Naive thymus-derived CD4-positive, alpha-beta T cell (primary cell): Measurements from ENCODE around the gene CPEB3. TPM values are rescaled to one million over a fixed set of nuclear protein-coding genes. Genes with fewer than 3 reads are reported as not detected.
"Not testable (repeated sequence)": the region's sequence is repeated elsewhere in the genome, so short reads cannot be mapped to it uniquely, and the experiment has no call there.

Experiments
- ATAC-seq: fragments of 150-1000 bp; cut with Tn5 transposase; 2 replicates; pipeline ENCODE4 v1.10.0; 2021; ENCODE audit warnings: mild to moderate bottlenecking, moderate library complexity
- CTCF ChIA-PET: fragments of 350-600 bp; sonication (Branson Sonifier 250); formaldehyde crosslinking; loops from one replicate; lab custom pipeline; 2021; ENCODE audit warnings: antibody characterized with exemption; lab: Charles Lee
- POLR2A ChIA-PET: fragments of 350-600 bp; sonication (Branson Sonifier 250); formaldehyde crosslinking; loops from one replicate; lab custom pipeline; 2021; ENCODE audit warnings: antibody characterized with exemption, inconsistent platforms; lab: Charles Lee
- DNase-seq, 9 donors: peaks; one replicate each; pipeline versions ENCODE4 v3.0.0 to v3.0.0-alpha.2; 2020 to 2022; ENCODE audit warnings: mixed read lengths in 1 of 9
- H3K27ac ChIP-seq: one replicate; pipeline ENCODE4 v1.7.0; 2013; ENCODE audit warnings: mild to moderate bottlenecking, low read depth, low read length, moderate library complexity
- H3K27me3 ChIP-seq, 2 donors: one replicate each; pipeline ENCODE4 v1.7.0; 2013; ENCODE audit warnings: low read length in 2 of 2, mild to moderate bottlenecking in 2 of 2, moderate library complexity in 2 of 2; ENCODE audit not compliant: control insufficient read depth in 2 of 2, insufficient read depth in 2 of 2
- H3K36me3 ChIP-seq, 3 experiments: 1 replicate in 2 of 3; 2 replicates in 1 of 3; pipeline ENCODE4 v1.7.0; 2013; ENCODE audit warnings: low read length in 3 of 3, mild to moderate bottlenecking in 3 of 3, moderate library complexity in 1 of 3; ENCODE audit not compliant: insufficient read depth in 3 of 3, control insufficient read depth in 2 of 3
- H3K4me1 ChIP-seq, 2 donors: one replicate each; pipeline ENCODE4 v1.7.0; 2013; ENCODE audit warnings: low read length in 2 of 2, mild to moderate bottlenecking in 2 of 2, moderate library complexity in 1 of 2; ENCODE audit not compliant: control insufficient read depth in 2 of 2, insufficient read depth in 2 of 2
- H3K4me3 ChIP-seq: 2 replicates; pipeline ENCODE4 v1.7.0; 2013; ENCODE audit warnings: mild to moderate bottlenecking, low read length
- H3K9me3 ChIP-seq, 3 experiments: 1 replicate in 2 of 3; 2 replicates in 1 of 3; pipeline ENCODE4 v1.7.0; 2013; ENCODE audit warnings: low read length in 3 of 3; ENCODE audit not compliant: control insufficient read depth in 2 of 3
- H3K27ac Mint-ChIP-seq, 9 donors: one replicate each; pipeline ENCODE4 v1.8.0; 2020 to 2022; ENCODE audit warnings: mixed read lengths in 9 of 9, mild to moderate bottlenecking in 8 of 9, moderate library complexity in 5 of 9, inconsistent platforms in 2 of 9
- H3K27me3 Mint-ChIP-seq, 5 donors: one replicate each; pipeline ENCODE4 v1.8.0; 2021 to 2022; ENCODE audit warnings: mixed read lengths in 5 of 5, mild to moderate bottlenecking in 1 of 5
- H3K36me3 Mint-ChIP-seq, 5 donors: one replicate each; pipeline ENCODE4 v1.8.0; 2020 to 2022; ENCODE audit warnings: mixed read lengths in 5 of 5, mild to moderate bottlenecking in 3 of 5, inconsistent platforms in 1 of 5
- H3K4me1 Mint-ChIP-seq, 7 donors: one replicate each; pipeline ENCODE4 v1.8.0; 2020 to 2022; ENCODE audit warnings: mixed read lengths in 7 of 7, mild to moderate bottlenecking in 3 of 7, inconsistent platforms in 1 of 7
- H3K4me3 Mint-ChIP-seq, 10 donors: one replicate each; pipeline ENCODE4 v1.8.0; 2020 to 2022; ENCODE audit warnings: mild to moderate bottlenecking in 10 of 10, mixed read lengths in 10 of 10, moderate library complexity in 6 of 10, inconsistent platforms in 2 of 10
- H3K9me3 Mint-ChIP-seq, 11 donors: one replicate each; pipeline ENCODE4 v1.8.0; 2020 to 2022; ENCODE audit warnings: mixed read lengths in 11 of 11, mild to moderate bottlenecking in 4 of 11, inconsistent platforms in 1 of 11, moderate library complexity in 1 of 11
- intact Hi-C, 2 donors: fragments of 100-400 bp; cut with micrococcal nuclease; formaldehyde crosslinking; loops; one replicate each; pipeline ENCODE4 v1.15.1; 2023
- polyA plus RNA-seq, 2 donors: library from polyadenylated mRNA; unstranded; fragments of 300-500 nt; fragmentation: Illumina TruSeq; gene quantifications; one replicate each; pipeline ENCODE4 v1.2.3, GENCODE V29; 2021
- total RNA-seq, 6 experiments: library from RNA in 5 of 6; stranded (reverse) in 5 of 6; gene quantifications; 1 replicate in 5 of 6; 2 replicates in 1 of 6; pipeline ENCODE4 v1.2.3 and lab custom pipeline; 2021 to 2026

The CPEB3 gene
- total and polyA plus RNA-seq, 7 experiments from 2014 or later: 0.74 to 3.3 (median 2.1) TPM

GRCh38 chr10:92119340-92119739, 171.5 kb downstream of the CPEB3 start:
- intact Hi-C loops: no loop called here
- CTCF ChIA-PET: interaction anchor here (0.7 kb wide), 1 partner anchor 255 kb away, joined by 3 read pairs; no protein-coding TSS in a partner anchor
- no peaks in the 10 kb centered on the region for H3K9me3 Mint-ChIP-seq
- Histone ChIP-seq H3K27ac (no peak overlapping the region), H3K4me1 (no peaks in the 10 kb centered on the region), H3K27me3 (no peaks in the 10 kb centered on the region), H3K4me3 (no peak overlapping the region), H3K36me3 (no peaks in the 10 kb centered on the region), H3K9me3 (no peaks in the 10 kb centered on the region)
- H3K27ac Mint-ChIP-seq: no peak overlapping the region
- POLR2A ChIA-PET: no interaction called here
- H3K36me3 Mint-ChIP-seq: peaks cover 0 to 10% (median 0%) of the 10 kb centered on the region in 5 donors
- DNase-seq (no peak), ATAC-seq (no peak)
- H3K27me3 Mint-ChIP-seq: no peaks in the 10 kb centered on the region
- H3K4me1 Mint-ChIP-seq: peaks cover 0 to 2% (median 0%) of the 10 kb centered on the region in 7 donors
- H3K4me3 Mint-ChIP-seq: no peak overlapping the region

DNA sequence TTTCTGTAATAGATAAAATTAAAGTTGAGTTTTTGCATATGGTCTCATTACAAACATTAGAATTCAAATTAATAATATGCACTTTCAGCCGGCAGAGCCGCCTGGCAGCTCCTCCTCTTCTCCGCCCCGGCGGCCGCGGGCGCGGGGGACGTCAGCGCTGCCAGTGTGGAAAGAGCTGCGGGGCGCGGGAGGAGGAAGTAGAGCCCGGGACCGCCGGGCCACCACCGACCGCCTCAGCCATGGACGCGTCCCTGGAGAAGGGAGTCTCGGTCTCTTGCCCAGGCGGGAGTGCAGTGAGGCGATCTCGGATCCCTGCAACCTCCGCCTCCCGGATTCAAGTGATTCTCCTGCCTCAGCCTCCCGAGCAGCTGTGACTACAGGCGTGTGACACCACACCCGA, 176.0 kb downstream of the CPEB3 start:
- H3K27ac ChIP-seq, H3K4me1 Mint-ChIP-seq, DNase-seq, H3K4me3 ChIP-seq, H3K27me3 Mint-ChIP-seq, ATAC-seq, H3K9me3 ChIP-seq, POLR2A ChIA-PET, H3K27me3 ChIP-seq, H3K4me3 Mint-ChIP-seq, H3K27ac Mint-ChIP-seq, H3K36me3 ChIP-seq, H3K4me1 ChIP-seq, intact Hi-C loops, H3K9me3 Mint-ChIP-seq: not testable (repeated sequence)
- CTCF ChIA-PET: interaction anchor here (0.6 kb wide), 1 partner anchor 463 kb away, joined by 6 read pairs; no protein-coding TSS in a partner anchor
- H3K36me3 Mint-ChIP-seq: peaks cover 0 to 17% (median 4%) of the 10 kb centered on the region in 5 donors

GRCh38 chr10:92113911-92114600, 176.8 kb downstream of the CPEB3 start:
- Mint-ChIP-seq H3K4me3 (no peak overlapping the region), H3K27me3 (no peaks in the 10 kb centered on the region), H3K36me3 (peaks cover 0 to 11% (median 4%) of the 10 kb centered on the region in 5 donors), H3K9me3 (no peaks in the 10 kb centered on the region), H3K4me1 (no peaks in the 10 kb centered on the region), H3K27ac (no peak overlapping the region)
- no peaks in the 10 kb centered on the region for H3K9me3 ChIP-seq
- ATAC-seq (no peak), DNase-seq (no peak)
- no peaks in the 10 kb centered on the region for H3K36me3 ChIP-seq
- H3K4me3 ChIP-seq: no peak overlapping the region
- no peaks in the 10 kb centered on the region for H3K4me1 ChIP-seq
- H3K27ac ChIP-seq: no peak overlapping the region
- POLR2A ChIA-PET: no interaction called here
- intact Hi-C loops: no loop called here
- H3K27me3 ChIP-seq: no peaks in the 10 kb centered on the region
- CTCF ChIA-PET: interaction anchor here (0.6 kb wide), 1 partner anchor 464 kb away, joined by 6 read pairs; no protein-coding TSS in a partner anchor

- Mint-ChIP-seq H3K4me3 (no peak overlapping the region), H3K36me3 (peaks cover 0 to 7% (median 4%) of the 10 kb centered on the region in 5 donors), H3K9me3 (no peaks in the 10 kb centered on the region), H3K27ac (no peak overlapping the region), H3K27me3 (no peaks in the 10 kb centered on the region), H3K4me1 (no peaks in the 10 kb centered on the region)
- Histone ChIP-seq H3K9me3 (no peaks in the 10 kb centered on the region), H3K27ac (no peak overlapping the region), H3K36me3 (no peaks in the 10 kb centered on the region), H3K27me3 (no peaks in the 10 kb centered on the region), H3K4me1 (no peaks in the 10 kb centered on the region), H3K4me3 (no peak overlapping the region)
- intact Hi-C loops: no loop called here
- no peak for DNase-seq
- ATAC-seq: no peak
- CTCF ChIA-PET: no interaction called here
- POLR2A ChIA-PET: no interaction called here
Measured at GRCh38 chr10:92112462-92112861, 178.4 kb downstream of the CPEB3 start.

- no peaks in the 10 kb centered on the region for H3K9me3 Mint-ChIP-seq
- H3K4me1 Mint-ChIP-seq: peaks cover 0 to 2% (median 0%) of the 10 kb centered on the region in 7 donors
- Histone ChIP-seq H3K36me3 (no peaks in the 10 kb centered on the region), H3K4me1 (no peaks in the 10 kb centered on the region), H3K27ac (no peak overlapping the region), H3K9me3 (no peaks in the 10 kb centered on the region), H3K4me3 (no peak overlapping the region), H3K27me3 (no peaks in the 10 kb centered on the region)
- no peaks in the 10 kb centered on the region for H3K27me3 Mint-ChIP-seq
- H3K36me3 Mint-ChIP-seq: peaks cover 0 to 11% (median 4%) of the 10 kb centered on the region in 5 donors
- intact Hi-C loops: no loop called here
- no peak overlapping the region for H3K27ac Mint-ChIP-seq
- POLR2A ChIA-PET: no interaction called here
- DNase-seq (no peak), ATAC-seq (no peak)
- H3K4me3 Mint-ChIP-seq: no peak overlapping the region
- CTCF ChIA-PET: no interaction called here
Measured at GRCh38 chr10:92111336-92111939, 179.4 kb downstream of the CPEB3 start.

- ChIA-PET POLR2A (no interaction called here), CTCF (interaction anchor here (1.2 kb wide), 1 partner anchor 22 kb away, joined by 3 read pairs; no protein-coding TSS in a partner anchor)
- H3K4me3 ChIP-seq: no peak overlapping the region
- Mint-ChIP-seq H3K27me3 (no peaks in the 10 kb centered on the region), H3K4me3 (no peak overlapping the region), H3K36me3 (peaks cover 0 to 14% (median 4%) of the 10 kb centered on the region in 5 donors), H3K4me1 (peaks cover 0 to 2% (median 0%) of the 10 kb centered on the region in 7 donors), H3K9me3 (no peaks in the 10 kb centered on the region), H3K27ac (no peak overlapping the region)
- no peaks in the 10 kb centered on the region for H3K9me3 ChIP-seq
- no peaks in the 10 kb centered on the region for H3K36me3 ChIP-seq
- no peak for ATAC-seq
- DNase-seq: no peak
- no peak overlapping the region for H3K27ac ChIP-seq
- intact Hi-C loops: no loop called here
- no peaks in the 10 kb centered on the region for H3K4me1 ChIP-seq
- no peaks in the 10 kb centered on the region for H3K27me3 ChIP-seq
Measured at GRCh38 chr10:92110039-92110794, 180.7 kb downstream of the CPEB3 start.
